ENCODE results near the gene AXIN1. TPM values are rescaled to one million over a fixed set of nuclear protein-coding genes. Genes with fewer than 3 reads are reported as not detected.
A peak's percentile ranks its signal among the peaks of the same experiment; 100 is the strongest.

Gene AXIN1
- total RNA-seq, 1 experiment from 2014 or later: 50.3 TPM

GRCh38 chr16:369275-369865 lies 16.8 kb upstream of the AXIN1 start:
- H3K27ac Mint-ChIP-seq: no peak overlapping the region; the same call in 1 of the 2 replicates
- no peak for DNase-seq (ENCODE audit: low spot score)
- H3K4me1 Mint-ChIP-seq: peaks cover 11% of the 10 kb centered on the region
- H3K9me3 Mint-ChIP-seq: no peaks in the 10 kb centered on the region
- no peak for ATAC-seq
- TF ChIP-seq TCF7 (CRISPR knock-in tag; IDR thresholded peaks at IDR 0.05; ENCODE audit: low read depth) (no peak), MAX (CRISPR knock-in tag; IDR thresholded peaks at IDR 0.05) (0 out of 2 replicates have a peak, but pooled peaks have one; percentile 7), STAT6 (CRISPR knock-in tag; conservative IDR thresholded peaks at IDR 0.05; ENCODE audit: low read depth) (no peak), RELA (CRISPR knock-in tag; IDR thresholded peaks at IDR 0.05; ENCODE audit: borderline replicate concordance) (no peak), HMGXB4 (CRISPR knock-in tag; IDR thresholded peaks at IDR 0.05) (no peak), ZNF281 (CRISPR knock-in tag; IDR thresholded peaks at IDR 0.05) (no peak)
- H3K27me3 Mint-ChIP-seq (ENCODE audit: low read depth): no peaks in the 10 kb centered on the region
- H3K36me3 Mint-ChIP-seq: peaks cover 23% of the 10 kb centered on the region
- H3K4me3 Mint-ChIP-seq: peak overlapping the region; percentile 78
- POLR2A ChIA-PET: interaction anchor here (1.6 kb wide), 1 partner anchor 10 kb away, joined by 4 read pairs; no protein-coding TSS in a partner anchor
- CTCF ChIA-PET: interaction anchor here (1.0 to 3.4 kb wide), 4 partner anchors 7 to 210 kb away, joined by 3 to 30 read pairs (median 4); partner anchors contain the start of genes AXIN1 and RAB11FIP3

- Mint-ChIP-seq H3K36me3 (peaks cover 22% of the 10 kb centered on the region), H3K4me3 (no peak overlapping the region), H3K9me3 (no peaks in the 10 kb centered on the region), H3K27ac (no peak overlapping the region; the same call in 1 of the 2 replicates), H3K4me1 (peaks cover 11% of the 10 kb centered on the region), H3K27me3 (ENCODE audit: low read depth) (no peaks in the 10 kb centered on the region)
- POLR2A ChIA-PET: no interaction called here
- DNase-seq (ENCODE audit: low spot score): no peak
- TF ChIP-seq USF2 (CRISPR knock-in tag; IDR thresholded peaks at IDR 0.05) (no peak), JUN (CRISPR knock-in tag; IDR thresholded peaks at IDR 0.05) (no peak), FOXJ3 (CRISPR knock-in tag; IDR thresholded peaks at IDR 0.05; ENCODE audit: borderline replicate concordance) (no peak), FOXP1 (CRISPR knock-in tag; IDR thresholded peaks at IDR 0.05; ENCODE audit: borderline replicate concordance) (no peak), IRF2 (CRISPR knock-in tag; IDR thresholded peaks at IDR 0.05; ENCODE audit: borderline replicate concordance, low read depth) (no peak), E2F4 (CRISPR knock-in tag; IDR thresholded peaks at IDR 0.05; ENCODE audit: borderline replicate concordance, low read depth) (no peak), ZMAT4 (CRISPR knock-in tag; IDR thresholded peaks at IDR 0.05) (no peak)
- no peak for ATAC-seq
- CTCF ChIA-PET: interaction anchor here (1.0 to 1.1 kb wide), 2 partner anchors 16 to 211 kb away, joined by 3 to 5 read pairs; partner anchors contain the start of gene AXIN1
These were observed 16.1 kb upstream of the AXIN1 start for GRCh38 chr16:368388-369158.

Measured in WTC11 (cell line).